PFSK-1 (cell line): Measurements from ENCODE around the gene PAQR7.

Experiments used
- FOXP2 ChIP-seq: optimal IDR thresholded peaks from 2 replicates; pipeline ENCODE3; 2011; ENCODE audit warnings: borderline replicate concordance, control low read depth, inconsistent platforms; ENCODE audit not compliant: insufficient read depth; ENCODE audit errors: extremely low read length, extremely low read depth
- POLR2AphosphoS5 ChIP-seq: IDR thresholded peaks from 2 replicates; pipeline ENCODE4 v1.6.1; 2012; ENCODE audit warnings: low read depth, mild to moderate bottlenecking, control low read depth, low read length, moderate library complexity
- REST ChIP-seq, 2 experiments: IDR thresholded peaks; 2 replicates each; pipeline versions ENCODE4 v1.6.1 to v1.8.0; 2011 to 2012; ENCODE audit warnings: low read depth in 2 of 2, low read length in 2 of 2, control low read depth in 1 of 2, inconsistent platforms in 1 of 2, mild to moderate bottlenecking in 1 of 2, moderate library complexity in 1 of 2; ENCODE audit not compliant: insufficient read depth in 1 of 2
- SIN3A ChIP-seq: IDR thresholded peaks from 2 replicates; pipeline ENCODE4 v1.6.1; 2012; ENCODE audit warnings: mild to moderate bottlenecking, low read length, moderate library complexity, borderline replicate concordance; ENCODE audit not compliant: insufficient read depth
- TAF1 ChIP-seq: IDR thresholded peaks from 2 replicates; pipeline ENCODE4 v1.6.1; 2012; ENCODE audit warnings: low read length, control low read depth, borderline replicate concordance; ENCODE audit not compliant: insufficient read depth

DNA sequence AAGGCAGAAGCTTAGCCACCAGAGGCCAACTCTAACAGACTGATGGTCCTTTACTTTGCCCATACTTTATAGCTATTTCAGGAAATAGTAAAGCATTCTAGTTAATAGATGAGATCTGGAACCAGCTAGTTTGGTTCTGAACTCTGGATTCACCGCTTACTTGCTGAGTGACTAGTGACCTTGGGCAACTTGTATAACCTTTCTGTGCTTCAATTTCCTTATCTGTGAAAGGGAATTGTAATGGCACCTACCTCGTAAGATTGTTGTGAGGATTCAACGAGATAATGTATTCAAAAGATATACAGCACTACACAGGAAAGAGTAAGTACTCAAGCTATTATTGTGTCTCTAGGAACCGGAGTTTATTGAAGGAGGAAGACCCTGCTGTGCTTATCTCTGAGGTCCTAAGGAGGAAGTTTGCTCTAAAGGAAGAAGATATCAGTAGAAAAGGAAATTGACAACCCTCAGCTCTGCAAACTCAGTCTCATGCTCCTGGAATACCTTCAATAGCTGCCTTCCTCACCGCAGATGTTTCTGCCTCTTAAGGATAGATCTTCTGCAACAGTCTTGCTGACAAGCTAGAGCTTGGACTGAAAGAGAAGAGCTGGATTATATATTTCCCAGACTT lies 43.8 kb downstream of the PAQR7 start:
- no peak for TF ChIP-seq REST (IDR thresholded peaks at IDR 0.05; ENCODE audit: insufficient read depth in 1 of 2, low read depth in 2 of 2, low read length in 2 of 2)
- TF ChIP-seq POLR2AphosphoS5 = no peak
- no peak for TF ChIP-seq TAF1
- TF ChIP-seq FOXP2 = no peak
- TF ChIP-seq SIN3A = no peak
